Choroid plexus epithelial cell (primary cell): Measurements from ENCODE around the gene CD48.
A peak's percentile ranks its signal among the peaks of the same experiment; 100 is the strongest.

Experiments
- DNase-seq: peaks from one replicate; pipeline ENCODE4 v3.0.0-alpha.2; 2010; ENCODE audit warnings: low read depth
- H3K4me3 ChIP-seq: 2 replicates; pipeline ENCODE4 v1.5.1; 2011; ENCODE audit warnings: low read depth, mild to moderate bottlenecking, control low read depth, low read length, moderate library complexity
- TF ChIP-seq, protein P1 (sequence below): conservative IDR thresholded peaks from 2 replicates; pipeline ENCODE4 v1.5.1; 2011; ENCODE audit warnings: low read depth, mild to moderate bottlenecking, control low read depth, inconsistent platforms, low read length, moderate library complexity

CD48 gene

DNA sequence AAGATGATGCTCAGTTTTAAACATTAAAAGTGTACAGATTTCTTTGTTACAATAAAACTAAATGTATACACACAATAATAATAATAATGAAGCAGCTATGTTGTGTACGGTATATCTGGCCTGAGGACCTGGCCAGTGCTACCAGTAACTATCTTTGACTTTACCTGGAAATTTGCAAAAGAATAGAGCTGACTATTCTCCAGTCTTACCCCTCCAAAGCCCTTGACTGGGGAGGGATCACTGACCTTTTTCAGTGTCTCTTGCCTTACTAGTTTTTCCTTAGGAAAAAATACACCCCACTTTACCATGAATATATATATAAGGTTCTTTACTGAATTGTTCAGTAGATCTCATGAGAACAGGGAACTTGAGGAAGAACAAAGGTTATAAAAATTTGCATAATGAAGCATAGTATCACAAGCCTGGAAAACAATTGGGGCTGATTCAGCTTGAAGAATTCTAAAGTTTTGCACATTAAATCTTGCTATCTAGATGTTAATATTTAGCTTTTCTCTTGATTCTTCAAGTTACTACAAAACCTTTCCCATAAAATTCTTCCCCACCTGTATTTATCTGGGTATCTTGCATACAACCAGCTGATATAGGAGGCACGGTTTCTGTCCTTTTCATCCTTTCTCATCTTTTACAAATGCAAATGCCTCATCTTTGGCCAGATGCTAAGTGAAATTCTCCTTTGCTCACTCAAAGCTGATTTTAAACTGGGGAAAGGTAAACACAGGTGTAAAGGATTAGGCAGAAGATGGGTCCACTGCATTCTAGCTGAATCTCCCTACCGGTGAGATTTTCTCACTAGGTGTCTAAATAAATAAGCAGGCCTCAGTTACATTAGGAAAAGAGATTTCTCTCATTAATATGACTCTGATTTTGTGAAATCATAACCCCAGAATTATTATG, 39.8 kb downstream of the CD48 start:
- no peak overlapping the region for H3K4me3 ChIP-seq
- TF ChIP-seq, protein P1, sequence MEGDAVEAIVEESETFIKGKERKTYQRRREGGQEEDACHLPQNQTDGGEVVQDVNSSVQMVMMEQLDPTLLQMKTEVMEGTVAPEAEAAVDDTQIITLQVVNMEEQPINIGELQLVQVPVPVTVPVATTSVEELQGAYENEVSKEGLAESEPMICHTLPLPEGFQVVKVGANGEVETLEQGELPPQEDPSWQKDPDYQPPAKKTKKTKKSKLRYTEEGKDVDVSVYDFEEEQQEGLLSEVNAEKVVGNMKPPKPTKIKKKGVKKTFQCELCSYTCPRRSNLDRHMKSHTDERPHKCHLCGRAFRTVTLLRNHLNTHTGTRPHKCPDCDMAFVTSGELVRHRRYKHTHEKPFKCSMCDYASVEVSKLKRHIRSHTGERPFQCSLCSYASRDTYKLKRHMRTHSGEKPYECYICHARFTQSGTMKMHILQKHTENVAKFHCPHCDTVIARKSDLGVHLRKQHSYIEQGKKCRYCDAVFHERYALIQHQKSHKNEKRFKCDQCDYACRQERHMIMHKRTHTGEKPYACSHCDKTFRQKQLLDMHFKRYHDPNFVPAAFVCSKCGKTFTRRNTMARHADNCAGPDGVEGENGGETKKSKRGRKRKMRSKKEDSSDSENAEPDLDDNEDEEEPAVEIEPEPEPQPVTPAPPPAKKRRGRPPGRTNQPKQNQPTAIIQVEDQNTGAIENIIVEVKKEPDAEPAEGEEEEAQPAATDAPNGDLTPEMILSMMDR = no peak
- no peak for DNase-seq

DNA sequence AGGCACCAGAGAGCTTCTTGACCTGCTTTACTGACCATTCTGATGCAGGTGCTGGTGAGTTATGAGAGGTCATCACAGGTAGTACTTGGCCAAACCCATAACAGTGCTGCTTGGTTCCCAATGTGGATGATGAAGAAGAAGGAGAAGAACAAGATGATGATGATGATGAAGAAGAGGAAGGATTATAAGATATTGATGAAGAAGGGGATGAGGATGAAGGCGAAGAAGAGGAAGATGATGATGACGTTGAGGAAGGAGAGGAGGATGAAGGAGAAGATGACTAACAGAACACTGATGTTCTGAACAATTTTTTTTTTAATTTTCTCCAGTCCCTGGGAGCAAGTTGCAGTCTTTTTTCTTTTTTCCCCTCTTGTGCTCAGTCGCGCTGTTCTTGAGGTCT, 40.9 kb downstream of the CD48 start:
- TF ChIP-seq, protein P1 = no peak
- no peak overlapping the region for H3K4me3 ChIP-seq
- no peak for DNase-seq

DNA sequence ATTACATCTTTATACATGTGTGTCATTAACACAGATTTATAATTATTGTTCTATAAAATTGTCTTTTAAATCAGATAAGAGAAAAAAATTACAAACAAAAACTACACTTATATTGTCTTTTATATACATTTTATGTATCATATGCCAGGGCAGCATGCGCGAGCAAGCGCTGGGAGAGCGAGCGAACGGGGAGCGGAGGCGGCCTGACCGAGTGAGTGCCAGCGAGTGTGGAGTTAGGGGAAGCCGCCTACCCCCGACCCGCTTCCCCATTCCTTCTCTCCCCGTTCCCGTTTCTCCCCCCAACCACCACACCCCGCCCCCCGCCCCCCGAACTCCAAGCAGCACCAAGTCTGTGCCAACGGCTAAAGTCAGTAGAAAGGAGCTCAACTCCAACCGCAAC, 41.8 kb downstream of the CD48 start:
- no peak overlapping the region for H3K4me3 ChIP-seq
- TF ChIP-seq, protein P1 = no peak
- no peak for DNase-seq

DNA sequence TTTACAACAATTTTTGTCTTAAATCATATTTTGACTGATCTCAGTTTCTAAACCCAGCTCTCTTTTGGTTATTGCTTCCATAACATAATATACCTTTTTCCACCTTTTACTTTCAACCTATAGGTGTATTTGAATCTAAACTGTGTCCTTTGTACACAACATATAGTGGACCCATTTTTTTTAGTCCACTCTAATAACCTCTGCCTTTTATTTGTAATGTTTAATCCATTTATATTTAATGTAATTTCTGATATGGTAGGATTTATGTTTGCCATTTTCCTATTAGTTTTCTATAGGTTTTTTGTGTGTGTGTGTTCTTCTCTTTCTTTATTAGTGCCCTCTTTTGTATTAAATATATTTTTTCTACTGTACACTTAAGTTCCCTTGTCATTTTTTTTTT, 42.3 kb downstream of the CD48 start:
- H3K4me3 ChIP-seq = no peak overlapping the region
- DNase-seq = no peak
- TF ChIP-seq, protein P1 = no peak

DNA sequence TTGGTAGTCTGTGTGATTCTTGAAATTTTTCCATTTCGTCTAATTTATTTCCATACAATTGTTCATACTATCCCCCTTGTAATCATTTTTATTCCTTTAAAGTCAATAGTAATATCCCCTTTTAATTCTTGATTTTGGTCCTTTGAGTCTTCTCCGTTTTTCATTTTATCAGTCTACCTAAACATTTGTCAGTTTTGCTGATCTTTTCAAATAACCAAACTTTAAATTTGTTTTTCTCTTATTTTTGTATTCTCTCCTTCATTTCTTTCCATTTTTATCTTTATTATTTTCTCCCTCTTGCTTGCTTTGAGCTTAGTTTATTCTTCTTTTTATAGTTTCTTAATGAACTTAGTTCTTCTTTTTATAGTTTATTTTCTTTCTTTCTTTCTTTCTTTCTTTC, 43.7 kb downstream of the CD48 start:
- no peak for DNase-seq
- TF ChIP-seq, protein P1 = no peak
- no peak overlapping the region for H3K4me3 ChIP-seq

DNA sequence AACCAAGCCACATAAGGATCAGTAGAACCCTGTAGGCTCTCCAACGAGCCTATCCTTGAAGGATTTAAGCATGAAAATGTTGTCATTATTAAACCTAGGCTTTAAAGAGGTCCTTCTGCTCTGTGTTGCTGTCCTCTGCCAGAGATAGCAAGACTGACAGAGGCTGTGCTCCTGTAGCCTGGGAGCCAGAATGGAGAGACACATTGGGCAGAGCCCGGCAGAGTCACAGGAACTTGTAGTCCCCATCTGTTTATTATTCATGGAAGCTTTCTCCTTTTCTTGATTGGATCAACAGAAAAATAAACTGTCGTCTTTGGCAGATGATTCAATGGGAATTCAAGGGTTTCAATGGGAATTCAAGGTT, 45.6 kb downstream of the CD48 start:
- DNase-seq = no peak
- TF ChIP-seq, protein P1 = no peak
- no peak overlapping the region for H3K4me3 ChIP-seq

DNA sequence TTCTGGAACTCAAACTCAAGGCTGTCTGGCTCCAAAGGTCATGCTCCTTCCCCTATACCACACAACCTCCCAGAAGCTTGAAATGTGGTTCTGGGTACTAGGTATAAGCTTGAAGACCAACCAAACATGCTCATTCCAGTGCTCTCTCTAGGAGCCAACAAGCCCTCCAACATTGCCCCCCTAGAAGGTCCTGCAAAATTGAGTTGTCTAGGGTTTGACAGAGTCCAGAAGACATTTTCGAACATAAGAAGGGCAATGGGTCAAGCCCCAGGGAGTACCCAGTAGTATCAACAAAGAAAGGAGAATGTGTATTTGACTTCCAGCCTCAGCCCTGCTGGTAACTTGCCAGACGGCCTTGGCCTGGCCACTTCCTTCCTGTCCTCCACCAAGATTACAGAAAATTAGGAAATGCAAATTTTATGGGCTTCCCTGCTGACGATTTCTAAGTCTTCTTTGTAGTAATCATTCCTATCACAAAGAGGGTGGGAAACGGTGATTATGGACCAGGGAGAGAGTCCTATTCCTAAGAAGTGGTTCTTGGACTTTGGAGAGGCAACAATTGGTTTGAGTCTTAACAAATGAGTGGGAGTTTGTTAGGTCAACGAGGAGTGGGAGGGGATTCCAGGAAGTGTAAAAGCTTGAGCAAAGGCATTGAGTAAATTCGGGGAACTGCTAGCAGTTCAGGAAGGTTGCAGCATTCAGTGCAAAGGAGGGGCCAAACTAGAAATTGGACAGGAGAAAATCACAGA, 46.1 kb downstream of the CD48 start:
- DNase-seq = peak; percentile 28
- TF ChIP-seq, protein P1 = no peak
- no peak overlapping the region for H3K4me3 ChIP-seq
